PFSK-1 (cell line): ENCODE measurements around the gene GRID1.

Experiments used
- FOXP2 ChIP-seq: optimal IDR thresholded peaks from 2 replicates; pipeline ENCODE3; 2011; ENCODE audit warnings: borderline replicate concordance, control low read depth, inconsistent platforms; ENCODE audit not compliant: insufficient read depth; ENCODE audit errors: extremely low read length, extremely low read depth
- POLR2AphosphoS5 ChIP-seq: IDR thresholded peaks from 2 replicates; pipeline ENCODE4 v1.6.1; 2012; ENCODE audit warnings: low read depth, mild to moderate bottlenecking, control low read depth, low read length, moderate library complexity
- REST ChIP-seq, 2 experiments: IDR thresholded peaks; 2 replicates each; pipeline versions ENCODE4 v1.6.1 to v1.8.0; 2011 to 2012; ENCODE audit warnings: low read depth in 2 of 2, low read length in 2 of 2, control low read depth in 1 of 2, inconsistent platforms in 1 of 2, mild to moderate bottlenecking in 1 of 2, moderate library complexity in 1 of 2; ENCODE audit not compliant: insufficient read depth in 1 of 2
- SIN3A ChIP-seq: IDR thresholded peaks from 2 replicates; pipeline ENCODE4 v1.6.1; 2012; ENCODE audit warnings: mild to moderate bottlenecking, low read length, moderate library complexity, borderline replicate concordance; ENCODE audit not compliant: insufficient read depth
- TAF1 ChIP-seq: IDR thresholded peaks from 2 replicates; pipeline ENCODE4 v1.6.1; 2012; ENCODE audit warnings: low read length, control low read depth, borderline replicate concordance; ENCODE audit not compliant: insufficient read depth

- TF ChIP-seq REST (IDR thresholded peaks at IDR 0.05; ENCODE audit: insufficient read depth in 1 of 2, low read depth in 2 of 2, low read length in 2 of 2) = no peak
- TF ChIP-seq POLR2AphosphoS5 = no peak
- TF ChIP-seq SIN3A = no peak
- no peak for TF ChIP-seq TAF1
- TF ChIP-seq FOXP2 = no peak
Observed at GRCh38 chr10:85986777-85987176, 379.8 kb downstream of the GRID1 start.
